Glutamatergic neuron (in vitro differentiated cells): Measurements from ENCODE around the gene UBLCP1. TPM values are rescaled to one million over a fixed set of nuclear protein-coding genes. Genes with fewer than 3 reads are reported as not detected.

Source experiments
- DNase-seq: peaks from one replicate; pipeline ENCODE4 v3.0.0; 2022
- H3K27ac Mint-ChIP-seq: one replicate; pipeline ENCODE4 v1.8.0; 2020; ENCODE audit warnings: mild to moderate bottlenecking, mixed read lengths, inconsistent platforms; ENCODE audit not compliant: unreplicated experiment
- H3K27me3 Mint-ChIP-seq: one replicate; pipeline ENCODE4 v1.8.0; 2020; ENCODE audit warnings: mild to moderate bottlenecking, moderate library complexity, mixed read lengths, inconsistent platforms; ENCODE audit not compliant: unreplicated experiment
- H3K36me3 Mint-ChIP-seq: one replicate; pipeline ENCODE4 v1.8.0; 2020; ENCODE audit warnings: mild to moderate bottlenecking, mixed read lengths, inconsistent platforms; ENCODE audit not compliant: unreplicated experiment
- H3K4me1 Mint-ChIP-seq: one replicate; pipeline ENCODE4 v1.8.0; 2020; ENCODE audit warnings: mild to moderate bottlenecking, low read depth, mixed read lengths, inconsistent platforms; ENCODE audit not compliant: unreplicated experiment
- H3K4me3 Mint-ChIP-seq: one replicate; pipeline ENCODE4 v1.8.0; 2020; ENCODE audit warnings: mild to moderate bottlenecking, mixed read lengths, inconsistent platforms; ENCODE audit not compliant: unreplicated experiment
- H3K9me3 Mint-ChIP-seq: one replicate; pipeline ENCODE4 v1.8.0; 2020; ENCODE audit warnings: mild to moderate bottlenecking, moderate library complexity, mixed read lengths, inconsistent platforms; ENCODE audit not compliant: unreplicated experiment
- CTCF ChIP-seq: fragments of 200-600 bp; sonication (generic); IDR thresholded peaks from one replicate; pipeline ENCODE4 v1.5.0; 2021; ENCODE audit not compliant: partially characterized antibody, unreplicated experiment
- total RNA-seq: library from RNA; stranded (reverse); fragmentation: NEBNext Ultra II Directional; extraction: Animal tissue kit (Norgen Biotek cat#: 25700); gene quantifications from one replicate; pipeline ENCODE4 v1.2.1, GENCODE V29; 2021; ENCODE audit not compliant: unreplicated experiment

Gene UBLCP1
- total RNA-seq, 1 donor from 2014 or later = 24.3 TPM

- Mint-ChIP-seq H3K9me3 (peaks cover 2% of the 10 kb centered on the region), H3K36me3 (no peaks in the 10 kb centered on the region), H3K4me1 (no peaks in the 10 kb centered on the region), H3K27me3 (peaks cover 2% of the 10 kb centered on the region), H3K27ac (no peak overlapping the region), H3K4me3 (no peak overlapping the region)
- no peak for DNase-seq
- TF ChIP-seq CTCF = no peak
Observed at GRCh38 chr5:159217236-159217635, 45.9 kb upstream of the UBLCP1 start.

- no peak overlapping the region for H3K27ac Mint-ChIP-seq
- no peaks in the 10 kb centered on the region for H3K36me3 Mint-ChIP-seq
- TF ChIP-seq CTCF = no peak
- peaks cover 5% of the 10 kb centered on the region for H3K27me3 Mint-ChIP-seq
- no peak overlapping the region for H3K4me3 Mint-ChIP-seq
- peaks cover 2% of the 10 kb centered on the region for H3K9me3 Mint-ChIP-seq
- no peak for DNase-seq
- H3K4me1 Mint-ChIP-seq = no peaks in the 10 kb centered on the region
Observed at GRCh38 chr5:159218595-159219023, 44.5 kb upstream of the UBLCP1 start.

GRCh38 chr5:159220206-159220605 is 42.9 kb upstream of the UBLCP1 start:
- Mint-ChIP-seq H3K4me3 (no peak overlapping the region), H3K36me3 (no peaks in the 10 kb centered on the region), H3K4me1 (no peaks in the 10 kb centered on the region), H3K27ac (no peak overlapping the region), H3K27me3 (peaks cover 10% of the 10 kb centered on the region), H3K9me3 (peaks cover 2% of the 10 kb centered on the region)
- no peak for DNase-seq
- no peak for TF ChIP-seq CTCF

GRCh38 chr5:159223469-159223868 is 39.6 kb upstream of the UBLCP1 start:
- Mint-ChIP-seq H3K4me1 (no peaks in the 10 kb centered on the region), H3K27me3 (peaks cover 10% of the 10 kb centered on the region), H3K27ac (no peak overlapping the region), H3K4me3 (no peak overlapping the region), H3K36me3 (peaks cover 4% of the 10 kb centered on the region), H3K9me3 (peaks cover 2% of the 10 kb centered on the region)
- no peak for DNase-seq
- TF ChIP-seq CTCF = no peak

- Mint-ChIP-seq H3K27me3 (peaks cover 10% of the 10 kb centered on the region), H3K36me3 (peaks cover 4% of the 10 kb centered on the region), H3K4me1 (no peaks in the 10 kb centered on the region), H3K9me3 (peaks cover 2% of the 10 kb centered on the region), H3K4me3 (no peak overlapping the region), H3K27ac (no peak overlapping the region)
- no peak for DNase-seq
- no peak for TF ChIP-seq CTCF
Observed at GRCh38 chr5:159224471-159224870, 38.6 kb upstream of the UBLCP1 start.
